ENCODE data around the gene SUPT3H.
"Not testable (repeated sequence)": the region's sequence is repeated elsewhere in the genome, so short reads cannot be mapped to it uniquely, and the experiment has no call there.

SUPT3H gene

GRCh38 chr6:45155341-45155894, 222.3 kb downstream of the SUPT3H start:
- Mint-ChIP-seq H3K4me1 (no peaks in the 10 kb centered on the region), H3K4me3 (no peak overlapping the region), H3K27me3 (ENCODE audit: low read depth, poor library complexity) (no peaks in the 10 kb centered on the region), H3K9me3 (no peaks in the 10 kb centered on the region), H3K36me3 (ENCODE audit: low read depth) (no peaks in the 10 kb centered on the region), H3K27ac (no peak overlapping the region)
- no peak for DNase-seq
- TF ChIP-seq CTCF (IDR thresholded peaks at IDR 0.05), result no peak

DNA sequence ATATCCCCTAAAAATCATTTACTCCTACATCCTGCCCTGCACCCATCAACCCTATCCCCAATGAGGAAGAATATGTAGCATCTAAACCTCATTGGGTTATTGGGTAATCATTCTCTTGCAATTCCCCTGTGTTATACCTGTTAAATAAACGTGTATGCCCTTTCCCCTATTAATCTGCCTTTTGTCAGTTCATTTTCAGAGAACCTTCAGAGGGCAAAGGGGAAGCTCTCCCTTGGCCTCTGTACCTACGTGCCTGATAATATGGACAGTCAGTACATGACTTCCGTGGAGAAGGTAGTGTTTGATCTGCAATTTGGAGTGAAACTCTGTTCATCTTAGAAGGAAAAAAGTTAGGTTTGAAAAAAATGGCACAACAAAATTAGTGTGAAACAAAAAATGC, 223.1 kb downstream of the SUPT3H start:
- DNase-seq, result no peak
- no peak for TF ChIP-seq CTCF (IDR thresholded peaks at IDR 0.05)
- H3K4me1 Mint-ChIP-seq, result no peaks in the 10 kb centered on the region
- H3K4me3 Mint-ChIP-seq, result no peak overlapping the region
- no peaks in the 10 kb centered on the region for H3K9me3 Mint-ChIP-seq
- H3K27ac Mint-ChIP-seq, result no peak overlapping the region
- H3K27me3 Mint-ChIP-seq (ENCODE audit: low read depth, poor library complexity), result no peaks in the 10 kb centered on the region
- H3K36me3 Mint-ChIP-seq (ENCODE audit: low read depth), result no peaks in the 10 kb centered on the region

GRCh38 chr6:45148711-45149341, 228.9 kb downstream of the SUPT3H start:
- peaks cover 24% of the 10 kb centered on the region for H3K9me3 Mint-ChIP-seq
- peaks cover 16% of the 10 kb centered on the region for H3K36me3 Mint-ChIP-seq (ENCODE audit: low read depth)
- H3K27ac Mint-ChIP-seq, result no peak overlapping the region
- no peak for DNase-seq
- TF ChIP-seq CTCF (IDR thresholded peaks at IDR 0.05), result no peak
- no peak overlapping the region for H3K4me3 Mint-ChIP-seq
- H3K27me3 Mint-ChIP-seq (ENCODE audit: low read depth, poor library complexity), result no peaks in the 10 kb centered on the region
- no peaks in the 10 kb centered on the region for H3K4me1 Mint-ChIP-seq

DNA sequence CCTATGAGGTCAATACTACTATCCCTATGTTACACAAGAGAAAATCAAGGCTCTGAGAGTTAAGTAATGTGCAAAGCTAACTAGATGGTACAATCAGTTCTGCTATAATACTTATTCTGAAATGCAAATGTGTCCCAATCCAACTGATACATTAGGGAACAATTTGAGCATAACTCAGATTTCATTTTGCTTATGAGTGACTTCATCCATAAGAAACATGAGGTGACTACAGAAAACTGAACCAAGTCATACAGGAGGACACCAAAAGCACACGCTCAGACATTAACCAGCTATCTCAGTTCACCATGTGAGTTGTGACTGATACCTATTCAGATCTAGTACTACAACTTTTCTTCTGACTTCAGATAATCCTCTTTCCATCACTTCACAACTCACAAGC, 229.5 kb downstream of the SUPT3H start:
- Mint-ChIP-seq H3K9me3 (peaks cover 30% of the 10 kb centered on the region), H3K4me3 (no peak overlapping the region), H3K27ac (no peak overlapping the region), H3K36me3 (ENCODE audit: low read depth) (peaks cover 22% of the 10 kb centered on the region), H3K27me3 (ENCODE audit: low read depth, poor library complexity) (no peaks in the 10 kb centered on the region), H3K4me1 (no peaks in the 10 kb centered on the region)
- no peak for DNase-seq
- TF ChIP-seq CTCF (IDR thresholded peaks at IDR 0.05), result no peak

DNA sequence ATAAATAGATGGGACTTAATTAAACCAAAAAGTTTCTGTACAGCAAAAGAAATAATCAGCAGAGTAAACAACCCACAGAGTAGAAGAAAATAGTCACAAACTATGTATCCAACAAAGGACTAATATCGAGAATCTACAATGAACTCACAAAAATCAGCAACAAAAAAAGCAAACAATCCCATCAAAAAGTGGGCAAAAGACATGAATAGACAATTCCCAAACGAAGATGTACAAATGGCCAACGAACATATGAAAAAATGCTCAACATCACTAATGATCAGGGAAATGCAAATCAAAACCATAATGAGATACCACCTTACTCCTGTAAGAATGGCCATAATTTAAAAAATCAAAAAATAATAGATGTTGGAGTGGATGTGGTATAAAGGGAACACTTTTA, 232.1 kb downstream of the SUPT3H start:
- Mint-ChIP-seq H3K36me3 (ENCODE audit: low read depth) (peaks cover 42% of the 10 kb centered on the region), H3K9me3 (peaks cover 52% of the 10 kb centered on the region)
- not testable (repeated sequence) for H3K27me3 Mint-ChIP-seq (ENCODE audit: low read depth, poor library complexity); H3K4me1 Mint-ChIP-seq; DNase-seq; H3K4me3 Mint-ChIP-seq; H3K27ac Mint-ChIP-seq

GRCh38 chr6:45138765-45139164, 239.0 kb downstream of the SUPT3H start:
- H3K9me3 Mint-ChIP-seq, result peaks cover 65% of the 10 kb centered on the region
- peaks cover 7% of the 10 kb centered on the region for H3K4me1 Mint-ChIP-seq
- peaks cover 9% of the 10 kb centered on the region for H3K27me3 Mint-ChIP-seq (ENCODE audit: low read depth, poor library complexity)

More at GRCh38 chr6:45138765-45139164, 239.0 kb downstream of the SUPT3H start:
- TF ChIP-seq CTCF (IDR thresholded peaks at IDR 0.05), result no peak
- DNase-seq, result no peak
- H3K36me3 Mint-ChIP-seq (ENCODE audit: low read depth), result peaks cover 49% of the 10 kb centered on the region
- H3K27ac Mint-ChIP-seq, result no peak overlapping the region
- no peak overlapping the region for H3K4me3 Mint-ChIP-seq
